Measurements from ENCODE around the gene BFSP2.

The BFSP2 gene

GRCh38 chr3:133383175-133383574 lies 16.7 kb upstream of the BFSP2 start:
- no peak for DNase-seq (ENCODE audit: low spot score)

GRCh38 chr3:133383741-133384140 lies 16.1 kb upstream of the BFSP2 start:
- no peak for DNase-seq (ENCODE audit: low spot score)

GRCh38 chr3:133384331-133385027 lies 15.4 kb upstream of the BFSP2 start:
- DNase-seq (ENCODE audit: low spot score), result peak; percentile 88

GRCh38 chr3:133386876-133387275 lies 13.0 kb upstream of the BFSP2 start:
- DNase-seq (ENCODE audit: low spot score), result no peak

GRCh38 chr3:133387341-133387740 lies 12.5 kb upstream of the BFSP2 start:
- no peak for DNase-seq (ENCODE audit: low spot score)

GRCh38 chr3:133388696-133389395 lies 11.0 kb upstream of the BFSP2 start:
- DNase-seq (ENCODE audit: low spot score), result no peak

- no peak for DNase-seq (ENCODE audit: low spot score)
Observed at GRCh38 chr3:133390715-133391114, 9.1 kb upstream of the BFSP2 start.

GRCh38 chr3:133393204-133393603 lies 6.7 kb upstream of the BFSP2 start:
- DNase-seq (ENCODE audit: low spot score), result no peak

GRCh38 chr3:133393691-133394474 lies 6.0 kb upstream of the BFSP2 start:
- DNase-seq (ENCODE audit: low spot score), result no peak

- DNase-seq (ENCODE audit: low spot score), result no peak
Observed at GRCh38 chr3:133394561-133395311, 5.1 kb upstream of the BFSP2 start.

GRCh38 chr3:133396906-133397305 lies 3.0 kb upstream of the BFSP2 start:
- no peak for DNase-seq (ENCODE audit: low spot score)

- no peak for DNase-seq (ENCODE audit: low spot score)
Observed at GRCh38 chr3:133401374-133402135, 1.7 kb downstream of the BFSP2 start.

GRCh38 chr3:133404920-133405319 lies 5.1 kb downstream of the BFSP2 start:
- no peak for DNase-seq (ENCODE audit: low spot score)

GRCh38 chr3:133408366-133408765 lies 8.5 kb downstream of the BFSP2 start:
- DNase-seq (ENCODE audit: low spot score), result no peak

GRCh38 chr3:133408961-133409360 lies 9.1 kb downstream of the BFSP2 start:
- DNase-seq (ENCODE audit: low spot score), result no peak

- no peak for DNase-seq (ENCODE audit: low spot score)
Observed at GRCh38 chr3:133410191-133410892, 10.5 kb downstream of the BFSP2 start.

GRCh38 chr3:133412183-133413132 lies 12.6 kb downstream of the BFSP2 start:
- DNase-seq (ENCODE audit: low spot score), result no peak

- DNase-seq (ENCODE audit: low spot score), result no peak
Observed at GRCh38 chr3:133413161-133414020, 13.5 kb downstream of the BFSP2 start.

- no peak for DNase-seq (ENCODE audit: low spot score)
Observed at GRCh38 chr3:133414021-133414392, 14.2 kb downstream of the BFSP2 start.

Measured in D341Med (cell line).